Neuron (in vitro differentiated cells): ENCODE measurements around the gene CRB2.

Experiments
- H2AFZ ChIP-seq: one replicate; pipeline ENCODE4 v1.6.1; 2013; ENCODE audit warnings: low read depth, mild to moderate bottlenecking, inconsistent platforms, low read length, moderate library complexity
- H3K27me3 ChIP-seq: one replicate; pipeline ENCODE4 v1.6.1; 2013; ENCODE audit warnings: low read length; ENCODE audit not compliant: insufficient read depth
- H3K36me3 ChIP-seq: one replicate; pipeline ENCODE4 v1.6.1; 2013; ENCODE audit warnings: low read length; ENCODE audit not compliant: insufficient read depth
- H3K4me1 ChIP-seq: one replicate; pipeline ENCODE4 v1.6.1; 2013; ENCODE audit warnings: low read length; ENCODE audit not compliant: insufficient read depth
- H3K4me3 ChIP-seq: 2 replicates; pipeline ENCODE4 v1.5.1; 2013; ENCODE audit warnings: mild to moderate bottlenecking, low read length, moderate library complexity
- H3K9me3 ChIP-seq: one replicate; pipeline ENCODE4 v1.6.1; 2013; ENCODE audit warnings: low read length

The CRB2 gene

DNA sequence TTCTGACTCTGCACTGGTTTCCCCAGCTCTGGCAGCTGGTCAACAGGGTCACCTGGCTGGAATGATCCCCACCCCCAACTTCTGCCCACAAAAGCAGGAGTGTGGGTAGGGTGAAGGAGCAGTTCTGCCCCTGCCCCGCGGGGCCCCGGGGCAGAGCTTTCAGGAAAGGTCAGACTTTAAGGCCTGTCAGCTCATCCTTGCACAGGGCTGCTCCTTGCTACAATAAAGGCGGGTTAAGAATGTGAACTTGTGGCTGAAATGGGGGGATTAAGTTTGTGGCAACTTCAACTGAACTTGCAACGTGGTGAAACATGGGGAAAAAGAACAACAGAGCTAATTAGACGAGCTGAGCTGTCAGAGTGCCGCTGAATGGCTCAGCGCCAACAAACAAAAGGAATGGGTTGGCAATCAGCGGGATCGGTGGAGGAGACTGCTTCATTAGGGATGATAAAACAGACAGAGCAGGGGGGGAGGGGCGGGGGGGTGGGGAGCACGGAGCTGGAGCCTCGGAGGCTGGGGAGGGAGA is 50.8 kb downstream of the CRB2 start:
- Histone ChIP-seq H2AFZ (no peak overlapping the region), H3K9me3 (no peaks in the 10 kb centered on the region), H3K36me3 (no peaks in the 10 kb centered on the region), H3K4me3 (peak overlapping the region; percentile 11), H3K27me3 (no peaks in the 10 kb centered on the region), H3K4me1 (peaks cover 41% of the 10 kb centered on the region)

DNA sequence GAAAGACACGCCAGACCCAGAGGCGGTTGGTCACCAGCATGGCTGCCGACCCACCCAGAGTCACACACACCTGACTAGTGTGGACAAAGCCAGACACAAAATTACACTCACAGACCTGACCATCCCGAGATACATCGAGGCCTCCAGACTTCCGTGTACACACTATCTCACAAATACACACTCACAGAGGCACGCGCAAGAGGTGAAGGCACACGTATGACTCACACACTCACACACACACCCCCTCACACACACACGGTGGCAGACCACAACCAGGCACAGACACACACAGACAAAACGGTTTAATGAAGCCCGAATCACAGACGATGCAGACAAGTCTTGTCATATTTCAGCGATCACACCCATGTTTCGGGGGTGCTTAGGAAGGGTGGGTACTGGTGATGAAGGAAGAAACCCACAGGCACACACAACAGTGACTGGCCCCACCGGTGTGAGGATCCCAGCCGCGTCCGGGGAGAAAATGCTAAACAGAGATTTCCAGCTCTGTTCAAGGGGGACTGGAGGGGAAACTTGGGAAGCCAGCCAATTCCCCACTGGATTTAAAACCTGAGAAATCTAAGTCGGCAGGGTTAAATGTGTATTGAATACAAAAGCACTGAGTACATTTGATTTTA is 51.3 kb downstream of the CRB2 start:
- H2AFZ ChIP-seq: no peak overlapping the region
- no peak overlapping the region for H3K4me3 ChIP-seq
- H3K27me3 ChIP-seq: no peaks in the 10 kb centered on the region
- peaks cover 37% of the 10 kb centered on the region for H3K4me1 ChIP-seq
- no peaks in the 10 kb centered on the region for H3K9me3 ChIP-seq
- H3K36me3 ChIP-seq: no peaks in the 10 kb centered on the region

DNA sequence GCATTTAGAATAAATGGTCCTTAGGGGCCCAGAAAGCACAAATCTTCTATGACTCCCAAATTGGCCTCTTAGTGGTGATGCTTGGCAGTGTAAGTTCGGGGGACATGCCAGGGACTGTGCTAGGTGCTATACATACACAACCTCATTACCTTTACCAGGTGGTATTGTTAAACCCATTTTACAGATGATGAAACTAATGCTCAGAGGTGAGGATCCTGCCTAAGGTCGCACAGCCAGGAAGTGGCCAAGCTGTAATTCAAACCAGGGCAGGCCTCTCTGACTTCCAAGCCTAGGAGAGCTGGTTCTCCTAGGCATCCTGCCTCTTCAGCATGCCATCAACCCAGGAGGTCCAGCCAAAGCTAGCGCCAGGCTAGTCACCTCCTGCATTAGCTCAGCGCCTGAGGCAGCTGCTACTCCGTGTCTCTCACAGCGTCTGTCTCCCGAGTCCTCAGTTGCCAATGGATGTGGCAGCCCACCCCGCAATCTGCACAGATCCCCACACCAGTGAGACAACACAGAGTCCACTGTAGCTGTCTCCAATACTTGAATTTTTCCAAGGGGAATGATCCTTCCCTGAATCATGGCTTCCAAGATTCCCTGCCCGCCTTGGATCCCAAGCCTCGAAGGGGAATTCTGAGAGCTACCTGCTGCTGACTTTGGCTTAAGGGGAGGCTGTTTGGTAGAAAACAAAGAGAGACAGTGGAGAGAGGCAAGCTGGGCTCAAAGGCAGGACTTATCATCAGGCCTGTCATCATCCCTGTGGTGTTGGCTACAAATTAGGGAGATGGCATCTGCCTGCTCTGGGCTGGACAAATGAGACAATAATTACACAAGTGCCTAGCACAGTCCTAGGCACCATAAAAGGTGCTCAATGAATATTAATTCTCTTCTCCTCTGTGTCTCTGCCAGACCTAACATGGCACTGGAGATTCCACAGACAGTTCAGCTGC is 52.6 kb downstream of the CRB2 start:
- Histone ChIP-seq H3K36me3 (no peaks in the 10 kb centered on the region), H3K9me3 (no peaks in the 10 kb centered on the region), H2AFZ (no peak overlapping the region), H3K4me3 (no peak overlapping the region), H3K4me1 (peaks cover 25% of the 10 kb centered on the region), H3K27me3 (no peaks in the 10 kb centered on the region)

- Histone ChIP-seq H3K9me3 (no peaks in the 10 kb centered on the region), H2AFZ (no peak overlapping the region), H3K4me1 (peaks cover 24% of the 10 kb centered on the region), H3K27me3 (no peaks in the 10 kb centered on the region), H3K36me3 (no peaks in the 10 kb centered on the region), H3K4me3 (no peak overlapping the region)
These were observed 54.4 kb downstream of the CRB2 start for GRCh38 chr9:123410281-123410910.

DNA sequence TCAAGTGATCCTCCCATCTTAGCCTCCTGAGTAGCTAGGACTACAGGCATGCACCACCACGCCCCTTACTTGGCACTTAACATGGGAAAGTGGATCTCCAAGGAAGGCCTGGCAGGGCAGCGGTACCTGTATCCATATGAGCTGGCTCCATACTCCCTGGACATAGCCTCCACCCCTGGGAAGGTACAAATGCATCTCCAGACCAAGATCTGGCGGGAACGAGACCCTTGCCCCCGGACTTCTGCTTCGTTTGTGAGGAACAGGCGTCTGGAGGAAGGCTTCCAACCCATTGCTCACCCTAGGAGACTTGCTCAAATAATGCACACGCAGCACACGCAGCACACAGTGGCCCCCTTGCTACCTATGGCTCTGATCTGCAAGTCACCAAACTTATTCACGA is 55.2 kb downstream of the CRB2 start:
- no peaks in the 10 kb centered on the region for H3K36me3 ChIP-seq
- no peaks in the 10 kb centered on the region for H3K9me3 ChIP-seq
- peaks cover 20% of the 10 kb centered on the region for H3K4me1 ChIP-seq
- no peaks in the 10 kb centered on the region for H3K27me3 ChIP-seq
- H3K4me3 ChIP-seq: no peak overlapping the region
- H2AFZ ChIP-seq: no peak overlapping the region

- no peaks in the 10 kb centered on the region for H3K27me3 ChIP-seq
- no peaks in the 10 kb centered on the region for H3K36me3 ChIP-seq
- no peak overlapping the region for H2AFZ ChIP-seq
- H3K4me3 ChIP-seq: no peak overlapping the region
- H3K4me1 ChIP-seq: peaks cover 16% of the 10 kb centered on the region
- no peaks in the 10 kb centered on the region for H3K9me3 ChIP-seq
These were observed 55.6 kb downstream of the CRB2 start for GRCh38 chr9:123411636-123412035.

GRCh38 chr9:123412171-123412820 is 56.3 kb downstream of the CRB2 start:
- H3K4me1 ChIP-seq: peaks cover 10% of the 10 kb centered on the region
- H3K27me3 ChIP-seq: no peaks in the 10 kb centered on the region
- no peak overlapping the region for H3K4me3 ChIP-seq
- H3K9me3 ChIP-seq: no peaks in the 10 kb centered on the region
- no peak overlapping the region for H2AFZ ChIP-seq
- H3K36me3 ChIP-seq: no peaks in the 10 kb centered on the region

DNA sequence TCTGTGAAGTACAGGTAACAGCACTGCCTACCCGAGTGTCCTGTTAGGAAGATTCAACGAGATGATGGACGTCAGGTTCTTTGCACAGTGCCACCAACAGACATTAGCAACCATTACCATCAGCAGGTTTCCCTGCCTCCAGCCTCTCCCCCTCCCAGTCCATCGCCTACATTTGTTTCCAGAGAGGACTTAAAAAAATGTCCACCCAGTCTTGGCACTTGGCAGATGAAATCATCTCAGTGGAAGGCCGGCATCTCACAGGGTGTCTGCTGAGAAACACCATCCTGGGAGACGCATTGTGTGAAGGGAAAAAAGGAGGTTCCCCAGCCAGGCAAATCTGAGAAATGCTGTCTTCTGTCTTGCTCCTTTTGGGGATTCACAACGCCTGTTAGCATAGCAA is 58.2 kb downstream of the CRB2 start:
- Histone ChIP-seq H2AFZ (no peak overlapping the region), H3K36me3 (no peaks in the 10 kb centered on the region), H3K9me3 (no peaks in the 10 kb centered on the region), H3K4me1 (peaks cover 16% of the 10 kb centered on the region), H3K27me3 (no peaks in the 10 kb centered on the region), H3K4me3 (no peak overlapping the region)

DNA sequence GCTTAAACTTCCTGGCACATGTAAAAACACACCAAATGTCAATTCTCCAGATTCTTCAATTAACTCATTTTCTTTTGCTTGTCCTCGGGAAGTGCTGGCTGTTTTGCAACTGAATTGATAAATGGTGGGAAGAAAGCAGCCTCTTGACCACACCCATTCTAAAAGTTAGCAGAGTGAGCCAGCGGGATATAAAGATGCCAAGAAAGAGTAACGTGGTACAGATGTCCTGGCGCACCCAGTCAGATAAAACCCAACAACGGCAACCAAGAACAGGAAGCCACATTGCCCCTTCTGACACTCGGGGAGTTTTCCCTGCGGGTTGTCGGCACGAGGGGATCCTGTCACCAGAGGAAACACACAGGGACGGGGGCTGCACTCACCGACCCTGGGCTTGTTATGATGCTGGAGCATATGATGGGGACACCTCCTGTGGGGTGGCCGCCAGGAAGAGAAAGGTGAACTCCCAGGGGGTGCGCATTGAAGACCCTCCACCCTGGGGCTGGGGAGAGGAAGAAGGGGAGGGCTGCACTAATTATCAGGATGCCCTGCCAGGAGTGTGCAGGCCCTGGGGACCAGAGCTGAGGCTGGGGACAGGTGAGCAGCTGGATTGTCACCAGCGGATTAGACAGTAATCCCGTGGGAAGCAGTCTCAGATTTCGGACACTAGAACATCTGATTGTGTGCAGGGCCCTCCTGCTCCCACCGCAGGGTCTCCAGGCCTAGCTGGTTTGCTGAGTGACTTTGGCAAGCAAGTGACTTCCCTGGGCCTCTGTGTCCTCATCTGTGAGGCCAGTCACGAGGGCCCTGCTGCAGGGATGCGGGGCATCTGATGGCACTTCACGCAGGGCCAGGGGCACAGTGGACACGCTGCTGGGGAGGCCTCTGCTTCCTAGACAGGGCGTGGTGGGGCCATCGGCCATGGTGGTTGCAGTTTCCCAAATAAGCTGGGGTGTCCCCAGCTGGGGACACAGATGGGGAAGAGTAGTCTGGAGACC is 59.2 kb downstream of the CRB2 start:
- H3K27me3 ChIP-seq: no peaks in the 10 kb centered on the region
- no peaks in the 10 kb centered on the region for H3K9me3 ChIP-seq
- no peak overlapping the region for H2AFZ ChIP-seq
- H3K4me3 ChIP-seq: no peak overlapping the region
- H3K36me3 ChIP-seq: no peaks in the 10 kb centered on the region
- peaks cover 26% of the 10 kb centered on the region for H3K4me1 ChIP-seq

DNA sequence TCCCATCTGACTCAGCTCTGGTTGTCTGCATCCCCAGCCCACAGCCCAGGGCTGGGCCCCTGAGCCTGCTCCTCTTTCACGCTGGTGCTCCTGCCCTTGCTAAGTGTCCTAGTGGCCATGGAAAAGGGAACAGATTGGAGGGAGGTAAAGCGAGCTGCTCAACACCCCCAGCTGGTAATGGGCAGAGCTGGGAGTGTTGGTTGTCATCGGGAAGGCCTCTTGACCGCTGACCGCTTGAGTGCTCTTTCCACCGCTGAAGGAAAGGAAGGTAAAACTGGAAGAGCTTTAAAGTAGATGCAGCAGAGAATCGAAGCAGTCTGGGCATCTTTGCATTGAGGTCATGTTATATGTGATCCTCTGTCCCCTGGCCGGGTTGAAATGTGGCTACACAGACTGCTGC is 60.2 kb downstream of the CRB2 start:
- no peaks in the 10 kb centered on the region for H3K36me3 ChIP-seq
- no peaks in the 10 kb centered on the region for H3K27me3 ChIP-seq
- no peak overlapping the region for H2AFZ ChIP-seq
- H3K9me3 ChIP-seq: no peaks in the 10 kb centered on the region
- H3K4me3 ChIP-seq: no peak overlapping the region
- H3K4me1 ChIP-seq: peaks cover 36% of the 10 kb centered on the region

GRCh38 chr9:123417289-123418051 is 61.5 kb downstream of the CRB2 start:
- no peak overlapping the region for H3K4me3 ChIP-seq
- peaks cover 49% of the 10 kb centered on the region for H3K4me1 ChIP-seq
- H2AFZ ChIP-seq: no peak overlapping the region
- H3K27me3 ChIP-seq: no peaks in the 10 kb centered on the region
- no peaks in the 10 kb centered on the region for H3K36me3 ChIP-seq
- H3K9me3 ChIP-seq: no peaks in the 10 kb centered on the region
